Endothelial cell of umbilical vein (primary cell): ENCODE results near the gene LHPP. TPM values are rescaled to one million over a fixed set of nuclear protein-coding genes. Genes with fewer than 3 reads are reported as not detected.

Experiments
- BruUV-seq: library from RNA; stranded (reverse); fragments of 400-500 nt; replicated peaks from 2 replicates; lab custom pipeline; 2021; lab: Mats Ljungman, UMichigan
- CTCF ChIA-PET: fragments of 300-600, 350-600 bp; sonication (Branson Sonifier 250); formaldehyde crosslinking; loops from one replicate; lab custom pipeline; 2021; ENCODE audit warnings: antibody characterized with exemption, inconsistent platforms; lab: Charles Lee
- POLR2A ChIA-PET: fragments of 300-600, 350-600 bp; sonication (Branson Sonifier 250); formaldehyde crosslinking; loops from one replicate; lab custom pipeline; 2021; ENCODE audit warnings: antibody characterized with exemption, inconsistent platforms; lab: Charles Lee
- DNase-seq: peaks from one replicate; pipeline ENCODE4 v3.0.0-alpha.2; 2011; ENCODE audit warnings: low read depth, low spot score
- FAIRE-seq: peaks from 2 replicates; lab custom pipeline; 2011; peaks lifted over from hg19 to GRCh38; lab: Jason Lieb, UNC
- H2AFZ ChIP-seq: 2 replicates; pipeline ENCODE4 v1.6.0; 2012; ENCODE audit warnings: low read depth, low read length, control low read depth, inconsistent platforms
- H3K27ac ChIP-seq: 2 replicates; pipeline ENCODE4 v1.5.1; 2011; ENCODE audit warnings: low read depth, mild to moderate bottlenecking, control low read depth, low read length, moderate library complexity; ENCODE audit not compliant: insufficient read depth
- H3K27me3 ChIP-seq, 2 experiments: 2 replicates each; pipeline versions ENCODE4 v1.6.0 to v1.6.1; 2011; ENCODE audit warnings: low read length in 2 of 2, mixed read lengths in 1 of 2; ENCODE audit not compliant: control insufficient read depth in 2 of 2, insufficient read depth in 2 of 2
- H3K36me3 ChIP-seq, 2 experiments: 2 replicates in 1 of 2; 3 replicates in 1 of 2; pipeline ENCODE4 v1.5.1; 2011; ENCODE audit warnings: low read length in 2 of 2, mild to moderate bottlenecking in 1 of 2, moderate library complexity in 1 of 2; ENCODE audit not compliant: control insufficient read depth in 2 of 2, insufficient read depth in 2 of 2; ENCODE audit errors: extremely low read depth in 1 of 2
- H3K4me1 ChIP-seq: 3 replicates; pipeline ENCODE4 v1.5.1; 2011; ENCODE audit warnings: mild to moderate bottlenecking, low read length; ENCODE audit not compliant: control insufficient read depth, insufficient read depth; ENCODE audit errors: extremely low read depth
- H3K4me2 ChIP-seq: 2 replicates; pipeline ENCODE4 v1.6.1; 2011; ENCODE audit warnings: low read length, control low read depth, mixed read lengths; ENCODE audit not compliant: insufficient read depth
- H3K4me3 ChIP-seq, 3 experiments: fragments of 200-600 bp in 1 of 3; sonication (generic), shearing (Covaris generic) in 1 of 3; replicated peaks in 1 of 3; 2 replicates each; pipeline ENCODE4 v1.5.1; 2011 to 2016; ENCODE audit warnings: control low read depth in 3 of 3, low read length in 3 of 3, mild to moderate bottlenecking in 2 of 3, inconsistent platforms in 1 of 3, low read depth in 1 of 3, moderate library complexity in 1 of 3; ENCODE audit not compliant: insufficient read depth in 1 of 3
- H3K79me2 ChIP-seq: 2 replicates; pipeline ENCODE4 v1.6.0; 2012; ENCODE audit warnings: low read length, inconsistent platforms; ENCODE audit not compliant: control insufficient read depth, insufficient read depth
- H3K9ac ChIP-seq: replicated peaks from 2 replicates; pipeline ENCODE3; 2011; ENCODE audit warnings: low read length, control low read depth; ENCODE audit not compliant: insufficient read depth; ENCODE audit errors: extremely low read depth
- H3K9me1 ChIP-seq: replicated peaks from 3 replicates; pipeline ENCODE4 v1.6.0; 2011; ENCODE audit warnings: mild to moderate bottlenecking, low read length; ENCODE audit not compliant: control insufficient read depth, insufficient read depth; ENCODE audit errors: extremely low read depth
- H3K9me3 ChIP-seq: replicated peaks from 2 replicates; pipeline ENCODE4 v1.5.1; 2012; ENCODE audit warnings: low read length, inconsistent platforms; ENCODE audit not compliant: control insufficient read depth, insufficient read depth
- H4K20me1 ChIP-seq: replicated peaks from 2 replicates; pipeline ENCODE3; 2011; ENCODE audit warnings: mild to moderate bottlenecking, low read length; ENCODE audit not compliant: control insufficient read depth, insufficient read depth; ENCODE audit errors: extremely low read depth
- CTCF ChIP-seq, 2 donors: IDR thresholded peaks; 1 replicate in 1 of 2; 2 replicates in 1 of 2; pipeline ENCODE4 v1.5.1; 2011; ENCODE audit warnings: low read length in 2 of 2, mild to moderate bottlenecking in 2 of 2, moderate library complexity in 2 of 2, control low read depth in 1 of 2, inconsistent platforms in 1 of 2, low read depth in 1 of 2; ENCODE audit not compliant: insufficient read depth in 1 of 2; ENCODE audit errors: extremely low read depth in 1 of 2
- EZH2 ChIP-seq: IDR thresholded peaks from 2 replicates; pipeline ENCODE4 v1.6.1; 2012; ENCODE audit warnings: borderline replicate concordance, low read depth, mild to moderate bottlenecking, moderate library complexity, low read length, inconsistent platforms; ENCODE audit not compliant: severe bottlenecking
- FOS ChIP-seq: IDR thresholded peaks from 2 replicates; pipeline ENCODE4 v1.6.1; 2011; ENCODE audit warnings: mild to moderate bottlenecking, low read length, moderate library complexity, borderline replicate concordance; ENCODE audit not compliant: insufficient read depth
- GATA2 ChIP-seq: IDR thresholded peaks from 2 replicates; pipeline ENCODE4 v1.7.0; 2011; ENCODE audit warnings: low read depth, mild to moderate bottlenecking, moderate library complexity, mixed read lengths, low read length; ENCODE audit not compliant: insufficient read length, insufficient read depth
- JUN ChIP-seq: IDR thresholded peaks from 2 replicates; pipeline ENCODE4 v1.6.1; 2011; ENCODE audit warnings: borderline replicate concordance, low read depth; ENCODE audit not compliant: insufficient read length, insufficient read depth
- MAX ChIP-seq: IDR thresholded peaks from 2 replicates; pipeline ENCODE4 v1.6.1; 2011; ENCODE audit not compliant: insufficient read depth, insufficient read length
- MYC ChIP-seq: IDR thresholded peaks from one replicate; pipeline ENCODE4 v1.6.1; 2011; ENCODE audit warnings: mild to moderate bottlenecking, low read depth, low read length
- POLR2A ChIP-seq: IDR thresholded peaks from 2 replicates; pipeline ENCODE4 v1.6.1; 2012; ENCODE audit warnings: low read depth, mild to moderate bottlenecking, control low read depth, low read length
- POLR2AphosphoS5 ChIP-seq: IDR thresholded peaks from 2 replicates; pipeline ENCODE4 v1.6.1; 2012; ENCODE audit warnings: low read depth, mild to moderate bottlenecking, control low read depth, low read length, moderate library complexity; ENCODE audit not compliant: insufficient read depth
- dilution Hi-C: fragments of 300-500 bp; cut with MboI; formaldehyde crosslinking; loops from one replicate; pipeline ENCODE4 v1.15.0; 2019; ENCODE audit warnings: low sequenced_read_pairs; ENCODE audit not compliant: extremely low pct_ligation_motif_present
- intact Hi-C: fragments of 100-400 bp; cut with micrococcal nuclease; formaldehyde crosslinking; loops from one replicate; pipeline ENCODE4 v1.10.0; 2022
- polyA plus RNA-seq, 4 experiments: library from polyadenylated mRNA; depleted of rRNA in 3 of 4; stranded (reverse) in 3 of 4; unstranded in 1 of 4; fragments of >200 nt; gene quantifications; 2 replicates each; pipeline versions ENCODE4 v1.2.1 to v1.2.3, GENCODE V29; 2011 to 2012; ENCODE audit warnings: missing spikeins in 1 of 4
- total RNA-seq: library from RNA; stranded (reverse); gene quantifications from 2 replicates; pipeline ENCODE4 v1.2.3, GENCODE V29; 2021

LHPP gene
- total and polyA plus RNA-seq, 2 donors (not counting 3 experiments of a cell fraction or from before 2014, with no cell fraction given), result 5.8 to 11.2 TPM

- Histone ChIP-seq H3K4me1 (no peaks in the 10 kb centered on the region), H3K9me3 (no peaks in the 10 kb centered on the region), H3K4me2 (no peak overlapping the region), H3K4me3 (no peak overlapping the region), H3K27ac (no peak overlapping the region), H3K9ac (no peak overlapping the region), H3K9me1 (no peaks in the 10 kb centered on the region), H2AFZ (no peak overlapping the region), H4K20me1 (no peaks in the 10 kb centered on the region), H3K36me3 (peaks cover 0 to 2% of the 10 kb centered on the region in 2 experiments), H3K79me2 (no peaks in the 10 kb centered on the region), H3K27me3 (no peaks in the 10 kb centered on the region)
- dilution Hi-C loops, result no loop called here
- DNase-seq (no peak), FAIRE-seq (no peak)
- POLR2A ChIA-PET, result no interaction called here
- CTCF ChIA-PET, result interaction anchor here (0.6 to 2.3 kb wide), 3 partner anchors 97 to 121 kb away, joined by 3 to 10 read pairs (median 3); no protein-coding TSS in a partner anchor
- TF ChIP-seq FOS, result no peak
- no TSS peak for BruUV-seq
- intact Hi-C loops, result no loop called here
Measured at GRCh38 chr10:124622158-124622557, 160.5 kb downstream of the LHPP start.

GRCh38 chr10:124622866-124623536 lies 161.4 kb downstream of the LHPP start:
- Histone ChIP-seq H3K4me3 (no peak overlapping the region), H2AFZ (no peak overlapping the region), H3K79me2 (no peaks in the 10 kb centered on the region), H3K9me3 (no peaks in the 10 kb centered on the region), H3K9me1 (no peaks in the 10 kb centered on the region), H3K9ac (no peak overlapping the region), H3K4me1 (no peaks in the 10 kb centered on the region), H3K36me3 (peaks cover 0 to 2% of the 10 kb centered on the region in 2 experiments), H4K20me1 (no peaks in the 10 kb centered on the region), H3K4me2 (no peak overlapping the region), H3K27ac (no peak overlapping the region), H3K27me3 (no peaks in the 10 kb centered on the region)
- TF ChIP-seq POLR2AphosphoS5 (no peak), MAX (no peak), CTCF (IDR thresholded peaks at IDR 0.05; ENCODE audit: extremely low read depth in 1 of 2, insufficient read depth in 1 of 2, low read depth in 1 of 2, low read length in 2 of 2) (no peak), FOS (no peak), POLR2A (no peak), GATA2 (no peak), JUN (no peak), EZH2 (no peak), MYC (no peak)
- intact Hi-C loops, result no loop called here
- no TSS peak for BruUV-seq
- CTCF ChIA-PET, result interaction anchor here (2.3 kb wide), 1 partner anchor 119 kb away, joined by 10 read pairs; no protein-coding TSS in a partner anchor
- dilution Hi-C loops, result no loop called here
- POLR2A ChIA-PET, result interaction anchor here (0.6 kb wide), 1 partner anchor 10 kb away, joined by 3 read pairs; no protein-coding TSS in a partner anchor
- FAIRE-seq, result no peak
- DNase-seq, result no peak
